Activated T-helper 17 cell treated with anti-CD3 and anti-CD28 coated beads, Interleukin-2, amount 50 U/mL, for 72 hours (primary cell): ENCODE results near the gene SSR1. TPM values are rescaled to one million over a fixed set of nuclear protein-coding genes. Genes with fewer than 3 reads are reported as not detected.

Experiments
- ATAC-seq: fragments of 150-1000 bp; cut with Tn5 transposase; replicated peaks from 2 replicates; pipeline ENCODE4 v1.10.0; 2021; ENCODE audit warnings: mild to moderate bottlenecking, moderate library complexity
- H3K27ac Mint-ChIP-seq: one replicate; pipeline ENCODE4 v1.8.0; 2022; ENCODE audit warnings: mixed read lengths
- H3K27me3 Mint-ChIP-seq: one replicate; pipeline ENCODE4 v1.8.0; 2022; ENCODE audit warnings: mixed read lengths
- H3K36me3 Mint-ChIP-seq: one replicate; pipeline ENCODE4 v1.8.0; 2022; ENCODE audit warnings: low read depth, mild to moderate bottlenecking, mixed read lengths
- H3K4me1 Mint-ChIP-seq: one replicate; pipeline ENCODE4 v1.8.0; 2022; ENCODE audit warnings: mixed read lengths
- H3K4me3 Mint-ChIP-seq: one replicate; pipeline ENCODE4 v1.8.0; 2022; ENCODE audit warnings: mild to moderate bottlenecking, mixed read lengths
- H3K9me3 Mint-ChIP-seq: one replicate; pipeline ENCODE4 v1.8.0; 2022; ENCODE audit warnings: mixed read lengths
- total RNA-seq, 2 donors: library from RNA; stranded (reverse); gene quantifications; one replicate each; pipeline ENCODE4 v1.2.3, GENCODE V29; 2022

Gene SSR1
- total RNA-seq, 2 donors from 2014 or later, result 101 to 157 TPM

DNA sequence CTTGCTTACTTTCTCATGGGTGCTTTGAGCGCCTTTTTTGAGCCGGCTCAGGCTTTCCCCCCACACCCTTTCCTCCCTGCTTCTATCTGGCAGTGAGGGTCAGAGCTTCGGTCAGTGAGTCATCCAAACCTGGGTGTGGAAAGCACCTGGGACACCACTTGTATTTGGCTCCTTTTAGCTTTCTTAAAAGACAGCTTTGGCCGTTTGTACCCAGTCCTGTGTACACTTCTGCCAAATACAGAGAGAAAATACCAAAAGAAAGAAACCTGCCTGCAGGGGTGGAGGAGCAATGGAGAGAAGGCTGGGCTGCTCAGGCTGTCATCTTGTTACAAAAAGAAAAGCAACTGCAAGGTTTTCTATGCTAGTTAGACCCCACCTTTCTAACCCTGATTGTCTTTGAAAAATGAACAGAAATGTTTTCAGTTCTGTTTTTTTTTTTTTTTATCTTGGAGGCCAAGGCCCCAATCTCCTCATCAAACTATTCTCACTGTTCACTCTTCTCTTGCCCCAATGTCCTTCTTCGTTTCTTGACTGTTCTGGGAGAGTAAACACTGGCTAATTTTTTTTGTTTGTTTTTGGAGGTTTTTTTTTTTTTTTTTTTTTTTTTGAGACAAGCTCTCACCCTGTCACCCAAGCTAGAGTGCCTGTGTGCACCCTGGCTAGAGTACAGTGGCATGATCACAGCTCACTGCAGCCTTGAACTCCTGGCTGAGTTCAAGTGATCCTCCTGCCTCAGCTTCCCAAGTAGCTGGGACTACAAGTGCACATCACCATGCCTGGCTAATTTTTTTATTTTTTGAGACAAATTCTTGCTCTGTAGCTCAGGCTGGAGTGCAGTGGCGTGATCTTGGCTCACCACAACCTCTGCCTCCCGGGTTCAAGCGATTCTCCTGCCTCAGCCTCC lies 76.4 kb downstream of the SSR1 start:
- no peak overlapping the region for H3K4me3 Mint-ChIP-seq
- peaks cover 8% of the 10 kb centered on the region for H3K4me1 Mint-ChIP-seq
- H3K27me3 Mint-ChIP-seq, result no peaks in the 10 kb centered on the region
- peak; percentile 51 for ATAC-seq
- H3K9me3 Mint-ChIP-seq, result no peaks in the 10 kb centered on the region
- H3K27ac Mint-ChIP-seq, result peak overlapping the region; percentile 78
- H3K36me3 Mint-ChIP-seq, result peaks cover 77% of the 10 kb centered on the region

DNA sequence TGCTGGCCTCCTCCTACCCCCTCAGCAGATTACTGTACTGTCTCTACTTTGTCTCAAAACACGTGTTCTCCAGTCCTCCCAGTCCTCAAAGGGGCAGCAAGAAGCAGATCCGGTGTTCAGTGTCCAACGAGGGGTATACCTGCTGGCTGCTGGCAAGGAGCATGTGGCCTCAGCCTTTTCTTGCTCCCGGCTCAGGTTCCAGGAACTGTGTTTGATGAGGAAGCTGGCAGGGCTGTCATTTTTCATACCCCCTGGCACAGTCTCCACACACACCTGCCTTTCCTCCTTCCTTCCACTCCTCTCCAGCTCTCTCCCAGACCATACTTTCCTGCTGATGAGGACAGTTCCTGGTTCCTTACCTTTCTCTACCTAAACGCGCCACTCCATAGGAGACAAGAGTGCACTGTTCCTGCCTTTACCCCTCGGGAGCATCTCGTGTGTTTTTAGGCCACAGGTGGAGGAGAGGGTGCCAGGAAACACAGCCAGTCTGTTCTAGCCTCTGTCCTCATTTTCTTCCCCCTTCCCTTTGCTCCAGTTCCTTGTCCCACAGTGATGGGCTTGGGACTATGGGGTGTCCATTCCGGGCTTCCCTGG lies 77.2 kb downstream of the SSR1 start:
- H3K27ac Mint-ChIP-seq, result peak overlapping the region; percentile 78
- ATAC-seq, result no peak
- H3K36me3 Mint-ChIP-seq, result peaks cover 78% of the 10 kb centered on the region
- no peak overlapping the region for H3K4me3 Mint-ChIP-seq
- no peaks in the 10 kb centered on the region for H3K27me3 Mint-ChIP-seq
- H3K4me1 Mint-ChIP-seq, result peaks cover 8% of the 10 kb centered on the region
- H3K9me3 Mint-ChIP-seq, result no peaks in the 10 kb centered on the region

- peaks cover 8% of the 10 kb centered on the region for H3K4me1 Mint-ChIP-seq
- H3K9me3 Mint-ChIP-seq, result no peaks in the 10 kb centered on the region
- no peak overlapping the region for H3K27ac Mint-ChIP-seq
- no peaks in the 10 kb centered on the region for H3K27me3 Mint-ChIP-seq
- no peak overlapping the region for H3K4me3 Mint-ChIP-seq
- no peak for ATAC-seq
- H3K36me3 Mint-ChIP-seq, result peaks cover 73% of the 10 kb centered on the region
Measured at GRCh38 chr6:7234547-7234946, 78.5 kb downstream of the SSR1 start.

- Mint-ChIP-seq H3K4me3 (no peak overlapping the region), H3K4me1 (peaks cover 8% of the 10 kb centered on the region), H3K9me3 (no peaks in the 10 kb centered on the region), H3K36me3 (peaks cover 84% of the 10 kb centered on the region), H3K27me3 (no peaks in the 10 kb centered on the region), H3K27ac (peak overlapping the region; percentile 22)
- ATAC-seq, result no peak
Measured at GRCh38 chr6:7232351-7232750, 80.6 kb downstream of the SSR1 start.

DNA sequence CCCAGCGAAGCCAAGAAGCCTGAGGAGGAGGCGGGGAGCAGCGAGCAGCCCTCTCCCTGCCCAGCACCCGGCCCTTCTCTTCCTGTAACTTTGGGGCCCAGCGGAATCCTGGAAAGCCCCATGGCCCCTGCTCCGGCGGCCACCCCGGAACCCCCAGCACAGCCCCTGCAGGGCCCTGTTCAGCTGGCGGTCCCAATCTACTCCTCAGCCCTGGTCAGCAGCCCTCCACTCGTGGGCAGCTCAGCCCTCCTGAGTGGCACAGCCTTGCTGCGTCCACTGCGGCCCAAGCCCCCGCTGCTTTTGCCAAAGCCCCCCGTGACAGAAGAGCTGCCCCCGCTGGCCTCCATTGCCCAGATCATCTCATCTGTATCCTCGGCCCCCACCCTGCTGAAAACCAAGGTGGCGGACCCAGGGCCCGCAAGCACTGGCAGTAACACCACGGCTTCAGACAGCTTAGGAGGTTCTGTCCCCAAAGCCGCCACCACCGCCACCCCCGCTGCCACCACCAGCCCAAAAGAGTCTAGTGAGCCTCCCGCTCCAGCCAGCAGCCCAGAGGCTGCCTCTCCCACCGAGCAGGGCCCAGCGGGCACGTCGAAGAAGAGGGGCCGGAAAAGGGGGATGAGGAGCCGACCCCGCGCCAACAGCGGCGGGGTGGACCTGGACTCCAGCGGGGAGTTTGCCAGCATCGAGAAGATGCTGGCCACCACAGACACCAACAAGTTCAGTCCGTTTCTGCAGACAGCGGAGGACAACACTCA lies 81.9 kb downstream of the SSR1 start:
- Mint-ChIP-seq H3K4me1 (peaks cover 6% of the 10 kb centered on the region), H3K9me3 (no peaks in the 10 kb centered on the region), H3K36me3 (peaks cover 88% of the 10 kb centered on the region), H3K27me3 (no peaks in the 10 kb centered on the region), H3K4me3 (no peak overlapping the region), H3K27ac (peak overlapping the region; percentile 22)
- ATAC-seq, result no peak

GRCh38 chr6:7230327-7230691 lies 82.7 kb downstream of the SSR1 start:
- H3K27me3 Mint-ChIP-seq, result no peaks in the 10 kb centered on the region
- no peaks in the 10 kb centered on the region for H3K4me1 Mint-ChIP-seq
- peaks cover 88% of the 10 kb centered on the region for H3K36me3 Mint-ChIP-seq
- ATAC-seq, result no peak
- no peak overlapping the region for H3K4me3 Mint-ChIP-seq
- H3K27ac Mint-ChIP-seq, result no peak overlapping the region
- H3K9me3 Mint-ChIP-seq, result no peaks in the 10 kb centered on the region

GRCh38 chr6:7229376-7230326 lies 83.3 kb downstream of the SSR1 start:
- no peak for ATAC-seq
- H3K36me3 Mint-ChIP-seq, result peaks cover 86% of the 10 kb centered on the region

DNA sequence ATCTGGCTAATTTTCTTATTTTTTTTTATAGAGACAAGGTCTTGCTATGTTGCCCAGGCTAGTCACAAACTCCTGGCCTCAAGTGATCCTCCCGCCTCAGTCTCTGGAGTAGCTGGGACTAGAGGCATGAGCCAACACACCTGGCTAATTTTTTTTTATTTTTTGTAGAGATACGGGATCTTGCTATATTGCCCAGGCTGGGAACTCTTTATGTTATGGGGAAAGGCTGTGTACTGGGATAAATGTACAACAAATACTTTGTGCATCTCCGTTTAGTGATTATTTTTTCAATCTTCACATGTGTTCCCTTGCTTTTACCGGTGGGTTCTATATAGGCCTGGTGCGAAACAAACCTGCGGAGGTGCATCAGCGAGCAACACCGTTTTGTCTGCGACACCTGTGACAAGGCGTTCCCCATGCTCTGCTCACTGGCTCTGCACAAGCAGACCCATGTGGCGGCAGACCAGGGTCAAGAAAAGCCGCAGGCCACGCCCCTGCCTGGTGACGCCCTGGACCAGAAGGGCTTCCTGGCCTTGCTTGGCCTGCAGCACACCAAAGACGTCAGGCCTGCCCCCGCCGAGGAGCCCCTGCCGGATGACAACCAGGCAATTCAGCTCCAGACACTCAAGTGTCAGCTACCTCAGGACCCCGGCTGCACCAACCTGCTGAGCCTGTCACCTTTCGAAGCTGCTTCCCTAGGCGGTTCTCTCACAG lies 84.2 kb downstream of the SSR1 start:
- no peak for ATAC-seq
- peaks cover 85% of the 10 kb centered on the region for H3K36me3 Mint-ChIP-seq
- H3K9me3 Mint-ChIP-seq, result no peaks in the 10 kb centered on the region
- no peak overlapping the region for H3K4me3 Mint-ChIP-seq
- H3K27me3 Mint-ChIP-seq, result no peaks in the 10 kb centered on the region
- no peak overlapping the region for H3K27ac Mint-ChIP-seq
- no peaks in the 10 kb centered on the region for H3K4me1 Mint-ChIP-seq

More at GRCh38 chr6:7229376-7230326, 83.3 kb downstream of the SSR1 start:
- H3K9me3 Mint-ChIP-seq, result no peaks in the 10 kb centered on the region
- no peak overlapping the region for H3K27ac Mint-ChIP-seq
- H3K4me1 Mint-ChIP-seq, result no peaks in the 10 kb centered on the region
- H3K4me3 Mint-ChIP-seq, result no peak overlapping the region
- no peaks in the 10 kb centered on the region for H3K27me3 Mint-ChIP-seq

DNA sequence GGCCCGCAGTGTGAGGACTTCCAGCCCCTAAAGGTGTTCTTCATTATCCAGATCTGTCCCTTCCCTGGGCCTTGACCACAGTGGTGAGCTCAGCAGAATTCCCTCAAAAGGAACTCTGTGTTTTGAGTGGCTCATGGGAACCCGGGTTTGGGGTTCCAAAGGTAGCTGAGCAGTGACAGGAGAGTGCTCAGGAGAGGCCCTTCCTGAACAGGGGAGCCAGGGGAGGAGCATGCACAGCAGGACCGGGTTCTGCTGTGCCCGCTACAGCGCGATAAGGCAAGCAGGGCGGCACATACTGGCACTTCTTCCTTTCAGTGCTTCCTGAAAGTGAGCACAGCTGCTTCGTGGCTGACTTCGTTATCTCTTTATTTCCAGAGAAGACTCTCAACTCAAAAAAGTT lies 88.3 kb downstream of the SSR1 start:
- H3K27ac Mint-ChIP-seq, result peak overlapping the region; percentile 29
- no peaks in the 10 kb centered on the region for H3K9me3 Mint-ChIP-seq
- no peaks in the 10 kb centered on the region for H3K27me3 Mint-ChIP-seq
- no peak overlapping the region for H3K4me3 Mint-ChIP-seq
- H3K36me3 Mint-ChIP-seq, result peaks cover 93% of the 10 kb centered on the region
- ATAC-seq, result no peak
- H3K4me1 Mint-ChIP-seq, result no peaks in the 10 kb centered on the region

- no peaks in the 10 kb centered on the region for H3K9me3 Mint-ChIP-seq
Measured at GRCh38 chr6:7222197-7222596, 90.8 kb downstream of the SSR1 start.

DNA sequence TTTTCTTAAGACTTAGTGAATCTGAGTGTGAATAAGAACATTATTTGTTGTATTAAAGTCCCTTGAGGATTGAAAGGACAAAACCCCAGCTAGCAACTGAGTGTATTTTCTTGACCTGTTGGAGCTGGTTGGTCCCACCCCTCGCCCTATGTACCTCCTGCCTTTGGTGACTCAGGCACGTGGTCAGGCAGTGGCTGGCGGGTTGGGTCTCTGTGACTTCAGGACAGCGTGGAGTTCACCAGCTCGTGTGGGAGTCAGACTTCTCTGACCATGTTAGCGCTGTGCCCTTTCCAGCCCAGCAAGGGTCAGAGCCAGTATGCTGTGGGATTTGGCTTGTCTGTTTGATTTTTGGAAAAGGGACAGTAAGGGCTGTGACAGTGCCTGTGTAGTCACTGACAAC lies 93.7 kb downstream of the SSR1 start:
- H3K27ac Mint-ChIP-seq, result no peak overlapping the region
- peaks cover 4% of the 10 kb centered on the region for H3K4me1 Mint-ChIP-seq
- H3K4me3 Mint-ChIP-seq, result no peak overlapping the region
- H3K9me3 Mint-ChIP-seq, result no peaks in the 10 kb centered on the region
- H3K36me3 Mint-ChIP-seq, result peaks cover 89% of the 10 kb centered on the region
- peak; percentile 86 for ATAC-seq
- no peaks in the 10 kb centered on the region for H3K27me3 Mint-ChIP-seq

More at GRCh38 chr6:7222197-7222596, 90.8 kb downstream of the SSR1 start:
- no peak for ATAC-seq
- no peaks in the 10 kb centered on the region for H3K4me1 Mint-ChIP-seq
- no peak overlapping the region for H3K4me3 Mint-ChIP-seq
- H3K36me3 Mint-ChIP-seq, result peaks cover 88% of the 10 kb centered on the region
- H3K27me3 Mint-ChIP-seq, result no peaks in the 10 kb centered on the region
- H3K27ac Mint-ChIP-seq, result no peak overlapping the region

GRCh38 chr6:7218406-7218988 lies 94.5 kb downstream of the SSR1 start:
- no peak for ATAC-seq
- Mint-ChIP-seq H3K4me1 (peaks cover 4% of the 10 kb centered on the region), H3K27ac (no peak overlapping the region), H3K4me3 (no peak overlapping the region), H3K27me3 (no peaks in the 10 kb centered on the region), H3K9me3 (no peaks in the 10 kb centered on the region), H3K36me3 (peaks cover 90% of the 10 kb centered on the region)
